Lower leg skin (tissue), 4 donors: ENCODE measurements around the gene C12orf76. TPM values are rescaled to one million over a fixed set of nuclear protein-coding genes. Genes with fewer than 3 reads are reported as not detected.
"Not testable (repeated sequence)": the region's sequence is repeated elsewhere in the genome, so short reads cannot be mapped to it uniquely, and the experiment has no call there.

Source experiments
- DNase-seq, 2 donors: peaks; one replicate each; pipeline ENCODE4 v3.0.0-alpha.2; 2019; ENCODE audit warnings: low spot score in 2 of 2
- H3K4me3 ChIP-seq: fragments of 200-600 bp; sonication (generic); 2 replicates; pipeline ENCODE4 v1.5.1; 2017; ENCODE audit warnings: mild to moderate bottlenecking, low read depth; ENCODE audit not compliant: poor library complexity, severe bottlenecking
- CTCF ChIP-seq, 3 donors: fragments of 450-650 bp; IDR thresholded peaks; one replicate each; pipeline ENCODE4 v1.5.1; 2016; ENCODE audit warnings: antibody characterized with exemption in 3 of 3, mild to moderate bottlenecking in 3 of 3, moderate library complexity in 2 of 3
- POLR2A ChIP-seq, 2 donors: fragments of 450-650 bp; IDR thresholded peaks; one replicate each; pipeline ENCODE4 v1.6.1; 2016 to 2017; ENCODE audit warnings: antibody characterized with exemption in 2 of 2, mild to moderate bottlenecking in 1 of 2, moderate library complexity in 1 of 2
- WGBS, 2 donors: methylation state at CpG; one replicate each; pipeline ENCODE4 v1.1.5; 2018; 5-methylcytosine and 5-hydroxymethylcytosine counted together
- intact Hi-C: fragments of 100-400 bp; cut with DNase I; formaldehyde crosslinking; loops from one replicate; pipeline ENCODE4 v1.15.0; 2023; ENCODE audit warnings: low total_unique reads
- total RNA-seq, 4 donors: library from RNA; depleted of rRNA; stranded (reverse); fragments of >200 nt; gene quantifications; one replicate each; pipeline ENCODE4 v1.1.0, GENCODE V29; 2016

The C12orf76 gene
- total RNA-seq, 4 donors from 2014 or later, result 4.2 to 10.0 (median 8.8) TPM

- intact Hi-C loops, result no loop called here
Measured at GRCh38 chr12:110015132-110015531, 33.2 kb downstream of the C12orf76 start.

GRCh38 chr12:110012659-110013058 is 35.7 kb downstream of the C12orf76 start:
- H3K4me3 ChIP-seq, result no peak overlapping the region
- 89 to 91% methylated on average over 4 of the region's 4 CpGs for WGBS, 2 donors
- no peak for TF ChIP-seq CTCF (IDR thresholded peaks at IDR 0.05)
- TF ChIP-seq POLR2A (IDR thresholded peaks at IDR 0.05), result no peak
- no peak for DNase-seq
- intact Hi-C loops, result no loop called here

More at GRCh38 chr12:110015132-110015531, 33.2 kb downstream of the C12orf76 start:
- TF ChIP-seq POLR2A (IDR thresholded peaks at IDR 0.05) (no peak), CTCF (IDR thresholded peaks at IDR 0.05) (no peak)
- no peak for DNase-seq
- 58 to 76% methylated on average over 2 of the region's 2 CpGs for WGBS, 2 donors
- no peak overlapping the region for H3K4me3 ChIP-seq

- peak in 1 of 2 donors; percentile 43 for DNase-seq
- intact Hi-C loops, result no loop called here
- no peak for TF ChIP-seq POLR2A (IDR thresholded peaks at IDR 0.05)
- TF ChIP-seq CTCF (IDR thresholded peaks at IDR 0.05), result no peak
- no peak overlapping the region for H3K4me3 ChIP-seq
- 81 to 88% methylated on average over 6 of the region's 6 CpGs for WGBS, 2 donors
Measured at GRCh38 chr12:110012137-110012536, 36.2 kb downstream of the C12orf76 start.

DNA sequence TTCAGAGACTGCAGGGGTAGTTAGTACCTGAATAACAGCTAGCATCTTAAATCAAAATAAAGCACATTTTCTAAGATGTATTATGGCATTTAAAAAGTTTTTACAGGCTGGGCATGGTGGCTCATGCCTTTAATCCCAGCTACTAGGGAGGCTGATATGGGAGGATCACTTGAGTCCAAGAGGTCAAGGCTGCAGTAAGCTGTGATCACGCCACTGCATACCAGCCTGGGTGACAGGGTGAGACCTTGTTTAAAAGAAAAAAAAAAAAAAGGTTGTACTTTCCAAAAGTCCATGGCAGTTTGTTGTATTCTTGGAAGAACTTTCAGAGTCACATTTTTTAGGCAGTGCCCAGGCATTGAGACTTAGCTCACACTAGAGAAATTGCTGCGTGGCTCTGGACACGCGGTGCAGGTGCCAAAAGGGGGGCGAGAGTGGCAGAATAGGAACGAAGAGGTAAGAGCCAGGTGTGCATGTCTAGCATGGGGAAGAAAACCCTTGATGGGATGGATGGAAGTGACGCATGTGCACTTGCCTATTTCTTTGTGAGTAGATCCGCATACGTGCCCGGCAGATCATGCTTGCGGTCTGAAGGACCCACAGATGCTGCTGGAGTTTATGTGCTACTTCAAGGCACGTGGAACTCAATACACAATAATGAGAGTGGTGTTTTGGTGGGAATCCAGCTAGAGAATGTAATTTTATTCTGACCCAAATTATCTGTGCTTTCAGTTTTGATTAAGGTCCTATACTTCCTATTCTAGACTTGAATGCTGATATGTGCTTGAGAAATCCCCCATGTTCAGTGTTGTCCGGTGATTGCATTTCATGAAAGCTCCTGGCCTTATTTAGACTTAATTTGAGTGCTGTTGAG is 37.2 kb downstream of the C12orf76 start:
- TF ChIP-seq CTCF (IDR thresholded peaks at IDR 0.05) (no peak), POLR2A (IDR thresholded peaks at IDR 0.05) (no peak)
- intact Hi-C loops, result no loop called here
- WGBS, 2 donors, result 92% methylated on average over 13 of the region's 13 CpGs
- H3K4me3 ChIP-seq, result no peak overlapping the region
- peak in 1 of 2 donors; percentile 65 for DNase-seq

DNA sequence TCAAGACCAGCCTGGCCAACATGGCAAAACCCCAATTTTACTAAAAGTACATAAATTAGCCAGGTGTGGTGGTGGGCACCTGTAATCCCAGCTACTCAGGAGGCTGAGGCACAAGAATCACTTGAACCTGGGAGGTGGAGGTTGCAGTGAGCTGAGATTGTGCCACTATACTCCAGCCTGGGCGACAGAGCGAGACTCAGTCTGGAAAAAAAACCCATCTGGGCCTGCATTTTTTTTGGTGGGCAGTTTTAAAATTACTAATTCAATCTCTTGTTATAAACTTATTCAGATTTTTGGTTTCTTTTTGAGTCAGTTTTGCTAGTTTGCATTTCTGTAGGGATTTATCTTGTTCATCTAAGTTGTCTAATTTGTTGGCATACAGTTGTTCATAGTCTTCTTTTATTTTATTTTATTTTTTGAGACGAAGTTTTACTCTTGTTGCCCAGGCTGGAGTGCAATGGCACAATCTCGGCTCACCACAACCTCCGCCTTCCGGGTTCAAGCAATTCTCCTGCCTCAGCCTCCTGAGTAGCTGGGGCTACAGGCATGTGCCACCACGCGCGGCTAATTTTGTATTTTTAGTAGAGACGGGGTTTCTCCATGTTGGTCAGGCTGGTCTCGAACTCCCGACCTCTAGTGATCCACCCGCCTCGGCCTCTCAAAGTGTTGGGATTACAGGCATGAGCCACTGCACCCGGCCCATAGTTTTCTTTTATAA is 39.5 kb downstream of the C12orf76 start:
- intact Hi-C loops, H3K4me3 ChIP-seq, DNase-seq: not testable (repeated sequence)
- 90 to 95% methylated on average over 15 of the region's 15 CpGs for WGBS, 2 donors

DNA sequence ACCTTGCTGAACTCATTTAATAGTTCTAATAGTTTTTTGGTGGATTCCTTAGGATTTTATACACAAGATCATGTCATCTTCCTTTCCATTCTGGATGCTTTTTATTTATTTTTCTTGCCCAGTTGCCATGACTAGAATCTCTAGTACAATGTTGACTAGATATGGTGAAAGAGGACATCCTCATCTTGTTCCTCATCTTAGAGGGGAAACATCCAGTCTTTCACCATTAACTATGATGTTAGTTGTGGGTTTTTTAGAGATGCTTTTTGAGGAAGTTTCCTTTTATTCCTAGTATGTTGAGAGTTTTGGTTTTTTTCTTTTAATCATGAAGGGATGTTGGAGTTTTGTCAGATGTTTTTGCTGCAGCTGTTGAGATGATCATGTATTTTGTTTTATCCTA is 40.4 kb downstream of the C12orf76 start:
- TF ChIP-seq CTCF (IDR thresholded peaks at IDR 0.05), result no peak
- no peak for TF ChIP-seq POLR2A (IDR thresholded peaks at IDR 0.05)
- intact Hi-C loops, result no loop called here
- no peak overlapping the region for H3K4me3 ChIP-seq
- DNase-seq, result no peak
